ENCODE data around the gene MARK4. TPM values are rescaled to one million over a fixed set of nuclear protein-coding genes. Genes with fewer than 3 reads are reported as not detected.

The MARK4 gene
- polyA plus RNA-seq, 1 donor (not counting 4 experiments of a cell fraction or from before 2014, with no cell fraction given), result 19.7 TPM

DNA sequence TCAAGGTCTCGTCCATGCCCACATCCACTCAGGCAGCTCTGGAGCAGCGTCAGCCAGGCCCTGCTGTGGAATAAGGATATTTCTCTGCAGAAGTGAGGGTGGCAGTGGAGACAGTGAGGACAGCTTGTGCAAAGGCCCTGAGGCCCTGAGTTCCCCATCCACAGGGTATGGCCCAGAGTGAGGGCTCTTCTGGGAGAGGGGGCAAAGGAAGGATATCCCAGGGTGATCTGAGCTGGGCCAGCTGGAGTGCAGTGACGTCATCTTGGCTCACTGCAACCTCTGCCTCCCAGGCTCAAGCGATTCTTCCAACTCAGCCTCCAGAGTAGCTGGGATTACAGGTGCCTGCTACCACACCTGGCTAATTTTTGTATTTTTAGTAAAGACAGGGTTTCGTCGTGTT is 11.5 kb downstream of the MARK4 start:
- no peak for FAIRE-seq
- DNase-seq (ENCODE audit: low read depth, low spot score), result no peak
- H2AFZ ChIP-seq (ENCODE audit: control insufficient read depth, low read length), result no peak overlapping the region
- dilution Hi-C loops (cut with MboI; ENCODE audit: extremely low pct_ligation_motif_present, low sequenced_read_pairs), result no loop called here
- H3K4me3 ChIP-seq (ENCODE audit: control insufficient read depth in 2 of 3, extremely low read depth in 1 of 3, insufficient read depth in 2 of 3, low read depth in 1 of 3, low read length in 3 of 3), result no peak overlapping the region
- H3K79me2 ChIP-seq (ENCODE audit: control insufficient read depth, insufficient read depth, low read length), result peaks cover 6% of the 10 kb centered on the region
- H3K27ac ChIP-seq (ENCODE audit: control insufficient read depth, insufficient read depth, low read length), result no peak overlapping the region
- TF ChIP-seq, protein P1, sequence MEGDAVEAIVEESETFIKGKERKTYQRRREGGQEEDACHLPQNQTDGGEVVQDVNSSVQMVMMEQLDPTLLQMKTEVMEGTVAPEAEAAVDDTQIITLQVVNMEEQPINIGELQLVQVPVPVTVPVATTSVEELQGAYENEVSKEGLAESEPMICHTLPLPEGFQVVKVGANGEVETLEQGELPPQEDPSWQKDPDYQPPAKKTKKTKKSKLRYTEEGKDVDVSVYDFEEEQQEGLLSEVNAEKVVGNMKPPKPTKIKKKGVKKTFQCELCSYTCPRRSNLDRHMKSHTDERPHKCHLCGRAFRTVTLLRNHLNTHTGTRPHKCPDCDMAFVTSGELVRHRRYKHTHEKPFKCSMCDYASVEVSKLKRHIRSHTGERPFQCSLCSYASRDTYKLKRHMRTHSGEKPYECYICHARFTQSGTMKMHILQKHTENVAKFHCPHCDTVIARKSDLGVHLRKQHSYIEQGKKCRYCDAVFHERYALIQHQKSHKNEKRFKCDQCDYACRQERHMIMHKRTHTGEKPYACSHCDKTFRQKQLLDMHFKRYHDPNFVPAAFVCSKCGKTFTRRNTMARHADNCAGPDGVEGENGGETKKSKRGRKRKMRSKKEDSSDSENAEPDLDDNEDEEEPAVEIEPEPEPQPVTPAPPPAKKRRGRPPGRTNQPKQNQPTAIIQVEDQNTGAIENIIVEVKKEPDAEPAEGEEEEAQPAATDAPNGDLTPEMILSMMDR (optimal IDR thresholded peaks at IDR 0.05 in 1 of 3, IDR thresholded peaks at IDR 0.05 in 1 of 3, conservative IDR thresholded peaks at IDR 0.05 in 1 of 3; ENCODE audit: extremely low read depth in 1 of 3, insufficient read depth in 2 of 3, low read length in 3 of 3), result no peak
- no peak for TF ChIP-seq EZH2 (IDR thresholded peaks at IDR 0.05; ENCODE audit: low read length)
- H3K27me3 ChIP-seq (ENCODE audit: control insufficient read depth, extremely low read depth, insufficient read depth, low read length), result no peaks in the 10 kb centered on the region
- H3K4me1 ChIP-seq (ENCODE audit: control insufficient read depth, extremely low read depth, insufficient read depth, low read length), result no peaks in the 10 kb centered on the region
- H4K20me1 ChIP-seq (ENCODE audit: control insufficient read depth, extremely low read depth, insufficient read depth, low read length), result peaks cover 4% of the 10 kb centered on the region
- peaks cover 11 to 30% of the 10 kb centered on the region in 2 experiments for H3K36me3 ChIP-seq (ENCODE audit: control insufficient read depth in 2 of 2, extremely low read depth in 1 of 2, insufficient read depth in 2 of 2, low read length in 2 of 2)
- H3K9ac ChIP-seq (ENCODE audit: control insufficient read depth, extremely low read depth, insufficient read depth, low read length), result no peak overlapping the region
- no peak overlapping the region for H3K4me2 ChIP-seq (ENCODE audit: control insufficient read depth, extremely low read depth, insufficient read depth, low read depth, low read length)
- no peaks in the 10 kb centered on the region for H3K9me3 ChIP-seq (ENCODE audit: control insufficient read depth, low read depth, low read length)
- H3K9me1 ChIP-seq (ENCODE audit: control insufficient read depth, extremely low read depth, insufficient read depth, low read length), result no peaks in the 10 kb centered on the region

DNA sequence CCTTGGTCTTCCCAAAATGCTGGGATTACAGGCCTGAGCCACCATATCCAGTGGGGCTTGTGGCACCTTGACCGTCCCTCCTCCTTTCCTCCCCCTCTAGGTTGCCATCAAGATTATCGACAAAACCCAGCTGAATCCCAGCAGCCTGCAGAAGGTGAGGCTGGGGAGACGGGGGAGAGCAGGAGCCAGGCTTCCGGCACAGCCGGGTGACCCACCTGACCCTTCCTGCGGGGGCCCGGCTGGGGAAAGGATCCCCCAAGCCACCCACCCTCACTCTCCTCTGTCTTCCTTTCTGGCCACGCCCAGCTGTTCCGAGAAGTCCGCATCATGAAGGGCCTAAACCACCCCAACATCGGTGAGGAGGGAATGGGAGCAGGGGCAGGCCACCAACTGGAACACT is 11.9 kb downstream of the MARK4 start:
- Histone ChIP-seq H3K27me3 (ENCODE audit: control insufficient read depth, extremely low read depth, insufficient read depth, low read length) (no peaks in the 10 kb centered on the region), H3K9me3 (ENCODE audit: control insufficient read depth, low read depth, low read length) (no peaks in the 10 kb centered on the region), H3K4me3 (ENCODE audit: control insufficient read depth in 2 of 3, extremely low read depth in 1 of 3, insufficient read depth in 2 of 3, low read depth in 1 of 3, low read length in 3 of 3) (no peak overlapping the region), H3K36me3 (ENCODE audit: control insufficient read depth in 2 of 2, extremely low read depth in 1 of 2, insufficient read depth in 2 of 2, low read length in 2 of 2) (peaks cover 12 to 31% of the 10 kb centered on the region in 2 experiments), H3K4me1 (ENCODE audit: control insufficient read depth, extremely low read depth, insufficient read depth, low read length) (no peaks in the 10 kb centered on the region), H3K27ac (ENCODE audit: control insufficient read depth, insufficient read depth, low read length) (no peak overlapping the region), H4K20me1 (ENCODE audit: control insufficient read depth, extremely low read depth, insufficient read depth, low read length) (peaks cover 4% of the 10 kb centered on the region), H3K9ac (ENCODE audit: control insufficient read depth, extremely low read depth, insufficient read depth, low read length) (no peak overlapping the region), H3K79me2 (ENCODE audit: control insufficient read depth, insufficient read depth, low read length) (peaks cover 6% of the 10 kb centered on the region), H3K4me2 (ENCODE audit: control insufficient read depth, extremely low read depth, insufficient read depth, low read depth, low read length) (no peak overlapping the region), H2AFZ (ENCODE audit: control insufficient read depth, low read length) (no peak overlapping the region), H3K9me1 (ENCODE audit: control insufficient read depth, extremely low read depth, insufficient read depth, low read length) (no peaks in the 10 kb centered on the region)
- DNase-seq (ENCODE audit: low read depth, low spot score) (no peak), FAIRE-seq (no peak)
- TF ChIP-seq EZH2 (IDR thresholded peaks at IDR 0.05; ENCODE audit: low read length), result no peak
- TF ChIP-seq, protein P1 (optimal IDR thresholded peaks at IDR 0.05 in 1 of 3, IDR thresholded peaks at IDR 0.05 in 1 of 3, conservative IDR thresholded peaks at IDR 0.05 in 1 of 3; ENCODE audit: extremely low read depth in 1 of 3, insufficient read depth in 2 of 3, low read length in 3 of 3), result no peak
- dilution Hi-C loops (cut with MboI; ENCODE audit: extremely low pct_ligation_motif_present, low sequenced_read_pairs), result no loop called here
